ENCODE data around the gene CMTM4. TPM values are rescaled to one million over a fixed set of nuclear protein-coding genes. Genes with fewer than 3 reads are reported as not detected.
"Not testable (repeated sequence)": the region's sequence is repeated elsewhere in the genome, so short reads cannot be mapped to it uniquely, and the experiment has no call there.

Gene CMTM4
- polyA plus RNA-seq, 12 donors: 8.4 to 18.7 (median 11.0) TPM; not detected in 1

GRCh38 chr16:66598111-66598510 is 98.4 kb downstream of the CMTM4 start:
- no peak for DNase-seq

- no peak for DNase-seq
These were observed 99.3 kb downstream of the CMTM4 start for GRCh38 chr16:66596986-66597848.

GRCh38 chr16:66596559-66596958 is 100.0 kb downstream of the CMTM4 start:
- not testable (repeated sequence) for DNase-seq

- DNase-seq: no peak
These were observed 101.8 kb downstream of the CMTM4 start for GRCh38 chr16:66594739-66595138.

- DNase-seq: no peak
These were observed 103.7 kb downstream of the CMTM4 start for GRCh38 chr16:66592814-66593213.

- no peak for DNase-seq
These were observed 104.3 kb downstream of the CMTM4 start for GRCh38 chr16:66592241-66592640.

GRCh38 chr16:66591018-66591417 is 105.5 kb downstream of the CMTM4 start:
- DNase-seq: no peak

- DNase-seq: no peak
These were observed 106.2 kb downstream of the CMTM4 start for GRCh38 chr16:66590322-66590721.

GRCh38 chr16:66588981-66589713 is 107.4 kb downstream of the CMTM4 start:
- no peak for DNase-seq

GRCh38 chr16:66587881-66588600 is 108.5 kb downstream of the CMTM4 start:
- DNase-seq: no peak

- DNase-seq: no peak
These were observed 110.9 kb downstream of the CMTM4 start for GRCh38 chr16:66585481-66586239.

- no peak for DNase-seq
These were observed 115.1 kb downstream of the CMTM4 start for GRCh38 chr16:66581246-66581952.

- no peak for DNase-seq
These were observed 115.8 kb downstream of the CMTM4 start for GRCh38 chr16:66580605-66581209.

- DNase-seq: no peak
These were observed 117.7 kb downstream of the CMTM4 start, which contains the start of gene CMTM2 for GRCh38 chr16:66578651-66579531. TSS of gene CMTM2 (plus strand) at chr16:66579463. CDS start at chr16:66579608, 145 bp downstream.

GRCh38 chr16:66576296-66576695 is 120.2 kb downstream of the CMTM4 start:
- no peak for DNase-seq

GRCh38 chr16:66575060-66575459 is 121.5 kb downstream of the CMTM4 start:
- no peak for DNase-seq

- DNase-seq: no peak
These were observed 122.0 kb downstream of the CMTM4 start for GRCh38 chr16:66574531-66574930.

GRCh38 chr16:66574081-66574480 is 122.5 kb downstream of the CMTM4 start:
- no peak for DNase-seq

GRCh38 chr16:66572356-66572755 is 124.2 kb downstream of the CMTM4 start:
- no peak for DNase-seq
